Measurements from ENCODE around the gene GOLGA2. TPM values are rescaled to one million over a fixed set of nuclear protein-coding genes. Genes with fewer than 3 reads are reported as not detected.

The GOLGA2 gene
- total RNA-seq, 1 experiment from 2014 or later, result 87.0 TPM

DNA sequence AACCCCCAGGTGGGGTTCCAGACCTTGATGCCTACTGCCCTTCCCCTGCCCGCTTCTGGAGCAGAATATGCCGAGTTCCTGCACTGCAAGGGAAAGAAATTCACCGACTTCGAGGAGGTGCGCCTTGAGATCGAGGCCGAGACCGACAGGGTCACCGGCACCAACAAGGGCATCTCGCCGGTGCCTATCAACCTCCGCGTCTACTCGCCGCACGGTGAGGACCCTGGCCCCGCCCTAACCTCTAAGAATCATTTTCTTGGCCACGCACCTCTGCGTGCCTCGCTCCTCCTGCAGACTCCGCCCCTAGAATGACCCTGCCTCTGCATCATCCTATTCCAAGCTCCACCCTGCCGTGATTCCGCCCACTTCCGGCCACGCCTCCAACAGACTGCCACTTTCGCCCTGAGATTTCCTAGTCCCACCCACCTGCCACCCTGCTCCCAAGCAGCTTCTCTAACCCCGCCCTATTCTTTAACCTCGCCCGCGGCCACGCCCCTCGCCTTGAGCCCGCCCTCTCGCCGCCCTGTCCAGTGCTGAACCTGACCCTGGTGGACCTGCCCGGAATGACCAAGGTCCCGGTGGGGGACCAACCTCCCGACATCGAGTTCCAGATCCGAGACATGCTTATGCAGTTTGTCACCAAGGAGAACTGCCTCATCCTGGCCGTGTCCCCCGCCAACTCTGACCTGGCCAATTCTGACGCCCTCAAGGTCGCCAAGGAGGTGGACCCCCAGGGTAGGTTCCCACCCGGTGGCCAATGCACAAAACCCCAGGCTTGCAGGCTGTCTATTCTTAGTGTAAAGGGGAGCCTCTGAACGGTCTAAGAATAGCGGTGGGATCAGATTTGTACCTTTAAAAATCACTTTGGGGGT lies 57.1 kb downstream of the GOLGA2 start:
- intact Hi-C loops (cut with micrococcal nuclease; ENCODE audit: unreplicated experiment), result no loop called here
- no peak for TF ChIP-seq EZH2 (IDR thresholded peaks at IDR 0.05; ENCODE audit: borderline replicate concordance, low read depth, low read length, poor library complexity, severe bottlenecking)
- TF ChIP-seq, protein P1, sequence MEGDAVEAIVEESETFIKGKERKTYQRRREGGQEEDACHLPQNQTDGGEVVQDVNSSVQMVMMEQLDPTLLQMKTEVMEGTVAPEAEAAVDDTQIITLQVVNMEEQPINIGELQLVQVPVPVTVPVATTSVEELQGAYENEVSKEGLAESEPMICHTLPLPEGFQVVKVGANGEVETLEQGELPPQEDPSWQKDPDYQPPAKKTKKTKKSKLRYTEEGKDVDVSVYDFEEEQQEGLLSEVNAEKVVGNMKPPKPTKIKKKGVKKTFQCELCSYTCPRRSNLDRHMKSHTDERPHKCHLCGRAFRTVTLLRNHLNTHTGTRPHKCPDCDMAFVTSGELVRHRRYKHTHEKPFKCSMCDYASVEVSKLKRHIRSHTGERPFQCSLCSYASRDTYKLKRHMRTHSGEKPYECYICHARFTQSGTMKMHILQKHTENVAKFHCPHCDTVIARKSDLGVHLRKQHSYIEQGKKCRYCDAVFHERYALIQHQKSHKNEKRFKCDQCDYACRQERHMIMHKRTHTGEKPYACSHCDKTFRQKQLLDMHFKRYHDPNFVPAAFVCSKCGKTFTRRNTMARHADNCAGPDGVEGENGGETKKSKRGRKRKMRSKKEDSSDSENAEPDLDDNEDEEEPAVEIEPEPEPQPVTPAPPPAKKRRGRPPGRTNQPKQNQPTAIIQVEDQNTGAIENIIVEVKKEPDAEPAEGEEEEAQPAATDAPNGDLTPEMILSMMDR (conservative IDR thresholded peaks at IDR 0.05; ENCODE audit: low read depth, low read length), result no peak
- no peak overlapping the region for H3K27ac ChIP-seq (ENCODE audit: low read depth, low read length, poor library complexity, severe bottlenecking)
- ChIA-PET POLR2A (ENCODE audit: low non-redundant PET) (no interaction called here), CTCF (interaction anchor here (0.5 kb wide), 1 partner anchor 31 kb away, joined by 4 read pairs; no protein-coding TSS in a partner anchor)
- no peaks in the 10 kb centered on the region for H3K27me3 ChIP-seq (replicated peaks; ENCODE audit: insufficient read depth, low read depth, low read length, poor library complexity)
- DNase-seq (ENCODE audit: low spot score), result peak; percentile 86
- H3K4me3 ChIP-seq (ENCODE audit: low read depth, low read length, poor library complexity, severe bottlenecking), result no peak overlapping the region
- no peaks in the 10 kb centered on the region for H3K36me3 ChIP-seq (ENCODE audit: insufficient read depth, low read length, poor library complexity, severe bottlenecking)
- no TSS peak for BruUV-seq (replicated peaks)
- peaks cover 22% of the 10 kb centered on the region for H3K4me1 ChIP-seq (ENCODE audit: insufficient read depth, low read length, poor library complexity, severe bottlenecking)
- H3K9me3 ChIP-seq (ENCODE audit: low read depth, low read length, poor library complexity, severe bottlenecking), result no peaks in the 10 kb centered on the region

DNA sequence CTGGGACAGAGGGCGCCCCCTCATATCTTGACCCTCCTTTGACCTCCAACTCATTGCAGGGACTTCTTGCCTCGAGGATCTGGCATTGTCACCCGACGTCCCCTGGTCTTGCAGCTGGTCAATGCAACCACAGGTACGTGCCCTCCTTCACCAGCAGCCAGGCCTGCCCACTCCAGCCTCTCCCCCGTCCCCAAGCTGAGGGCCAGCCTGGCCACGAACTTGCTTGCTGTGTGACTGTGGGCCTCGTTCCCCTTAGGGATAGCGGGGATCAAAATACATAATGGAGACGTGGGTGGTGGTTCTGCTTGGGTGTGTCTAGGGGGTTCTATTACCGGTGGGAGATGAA lies 57.7 kb downstream of the GOLGA2 start:
- intact Hi-C loops (cut with micrococcal nuclease; ENCODE audit: unreplicated experiment), result no loop called here
- ChIA-PET POLR2A (ENCODE audit: low non-redundant PET) (interaction anchor here (0.6 kb wide), 1 partner anchor 481 kb away, joined by 9 read pairs; no protein-coding TSS in a partner anchor), CTCF (interaction anchor here (0.5 kb wide), 1 partner anchor 30 kb away, joined by 4 read pairs; no protein-coding TSS in a partner anchor)
- Histone ChIP-seq H3K27ac (ENCODE audit: low read depth, low read length, poor library complexity, severe bottlenecking) (no peak overlapping the region), H3K4me1 (ENCODE audit: insufficient read depth, low read length, poor library complexity, severe bottlenecking) (peaks cover 22% of the 10 kb centered on the region), H3K27me3 (replicated peaks; ENCODE audit: insufficient read depth, low read depth, low read length, poor library complexity) (no peaks in the 10 kb centered on the region), H3K4me3 (ENCODE audit: low read depth, low read length, poor library complexity, severe bottlenecking) (no peak overlapping the region), H3K9me3 (ENCODE audit: low read depth, low read length, poor library complexity, severe bottlenecking) (no peaks in the 10 kb centered on the region), H3K36me3 (ENCODE audit: insufficient read depth, low read length, poor library complexity, severe bottlenecking) (no peaks in the 10 kb centered on the region)
- no TSS peak for BruUV-seq (replicated peaks)
- TF ChIP-seq, protein P1 (conservative IDR thresholded peaks at IDR 0.05; ENCODE audit: low read depth, low read length), result no peak
- no peak for TF ChIP-seq EZH2 (IDR thresholded peaks at IDR 0.05; ENCODE audit: borderline replicate concordance, low read depth, low read length, poor library complexity, severe bottlenecking)
- DNase-seq (ENCODE audit: low spot score), result no peak

DNA sequence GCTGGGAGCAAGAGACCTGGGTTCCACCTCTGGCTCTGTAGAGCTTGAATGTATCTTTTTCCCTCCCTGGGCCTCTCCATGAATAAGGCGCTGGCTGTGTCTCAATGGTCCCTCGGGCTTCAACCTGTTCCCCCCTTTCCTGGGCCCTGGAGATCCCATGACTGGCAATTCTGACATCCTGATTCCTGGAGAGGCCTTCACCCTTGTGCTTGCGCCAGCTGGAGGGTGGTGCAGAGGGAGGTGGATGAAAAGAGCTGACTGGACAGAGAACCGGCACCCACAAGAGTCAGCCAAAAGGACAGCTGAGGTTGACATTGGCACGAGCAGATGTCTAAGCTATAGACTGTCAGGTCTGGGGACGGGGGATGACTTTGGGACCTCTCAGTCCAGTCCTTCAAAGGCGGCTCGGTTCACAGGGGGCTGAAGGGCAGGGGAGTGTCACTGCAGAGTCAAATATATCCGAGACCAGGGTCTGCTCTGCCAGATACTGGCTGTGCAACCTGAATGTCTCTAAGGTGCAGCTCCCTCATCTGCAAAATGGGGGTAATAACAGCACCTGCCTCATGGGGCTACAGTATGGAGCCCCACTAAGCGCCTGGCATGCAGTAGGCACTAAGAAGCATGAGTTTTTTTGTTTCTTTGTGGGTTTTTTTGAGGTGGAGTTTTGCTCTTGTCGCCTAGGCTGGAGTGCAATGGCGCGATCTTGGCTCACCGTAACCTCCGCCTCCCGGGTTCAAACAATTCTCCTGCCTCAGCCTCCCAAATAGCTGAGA lies 58.8 kb downstream of the GOLGA2 start:
- BruUV-seq (replicated peaks), result no TSS peak
- Histone ChIP-seq H3K36me3 (ENCODE audit: insufficient read depth, low read length, poor library complexity, severe bottlenecking) (no peaks in the 10 kb centered on the region), H3K4me3 (ENCODE audit: low read depth, low read length, poor library complexity, severe bottlenecking) (no peak overlapping the region), H3K9me3 (ENCODE audit: low read depth, low read length, poor library complexity, severe bottlenecking) (no peaks in the 10 kb centered on the region), H3K27me3 (replicated peaks; ENCODE audit: insufficient read depth, low read depth, low read length, poor library complexity) (no peaks in the 10 kb centered on the region), H3K27ac (ENCODE audit: low read depth, low read length, poor library complexity, severe bottlenecking) (no peak overlapping the region), H3K4me1 (ENCODE audit: insufficient read depth, low read length, poor library complexity, severe bottlenecking) (peaks cover 22% of the 10 kb centered on the region)
- no peak for TF ChIP-seq EZH2 (IDR thresholded peaks at IDR 0.05; ENCODE audit: borderline replicate concordance, low read depth, low read length, poor library complexity, severe bottlenecking)
- TF ChIP-seq, protein P1 (conservative IDR thresholded peaks at IDR 0.05; ENCODE audit: low read depth, low read length), result no peak
- ChIA-PET CTCF (no interaction called here), POLR2A (ENCODE audit: low non-redundant PET) (no interaction called here)
- intact Hi-C loops (cut with micrococcal nuclease; ENCODE audit: unreplicated experiment), result no loop called here
- no peak for DNase-seq (ENCODE audit: low spot score)

All from A673 (cell line).